PFSK-1 (cell line): Measurements from ENCODE around the gene CHRNE.

Experiments used
- POLR2AphosphoS5 ChIP-seq: IDR thresholded peaks from 2 replicates; pipeline ENCODE4 v1.6.1; 2012; ENCODE audit warnings: low read depth, mild to moderate bottlenecking, control low read depth, low read length, moderate library complexity
- REST ChIP-seq, 2 experiments: IDR thresholded peaks; 2 replicates each; pipeline versions ENCODE4 v1.6.1 to v1.8.0; 2011 to 2012; ENCODE audit warnings: low read depth in 2 of 2, low read length in 2 of 2, control low read depth in 1 of 2, inconsistent platforms in 1 of 2, mild to moderate bottlenecking in 1 of 2, moderate library complexity in 1 of 2; ENCODE audit not compliant: insufficient read depth in 1 of 2
- SIN3A ChIP-seq: IDR thresholded peaks from 2 replicates; pipeline ENCODE4 v1.6.1; 2012; ENCODE audit warnings: mild to moderate bottlenecking, low read length, moderate library complexity, borderline replicate concordance; ENCODE audit not compliant: insufficient read depth
- TAF1 ChIP-seq: IDR thresholded peaks from 2 replicates; pipeline ENCODE4 v1.6.1; 2012; ENCODE audit warnings: low read length, control low read depth, borderline replicate concordance; ENCODE audit not compliant: insufficient read depth

- TF ChIP-seq POLR2AphosphoS5 (no peak), SIN3A (no peak), REST (IDR thresholded peaks at IDR 0.05; ENCODE audit: insufficient read depth in 1 of 2, low read depth in 2 of 2, low read length in 2 of 2) (no peak), TAF1 (no peak)
Measured at GRCh38 chr17:4900231-4901107, 2.4 kb downstream of the CHRNE start.
